Endodermal cell (in vitro differentiated cells): ENCODE results near the gene KDM2B. TPM values are rescaled to one million over a fixed set of nuclear protein-coding genes. Genes with fewer than 3 reads are reported as not detected.

Experiments
- DNase-seq: peaks from one replicate; pipeline ENCODE4 v3.0.0-alpha.2; 2017
- H3K27ac ChIP-seq: 2 replicates; pipeline ENCODE4 v1.5.1; 2013; ENCODE audit warnings: mild to moderate bottlenecking, low read depth, low read length, moderate library complexity
- H3K27me3 ChIP-seq: 2 replicates; pipeline ENCODE4 v1.6.1; 2013; ENCODE audit warnings: mild to moderate bottlenecking, low read length, moderate library complexity; ENCODE audit not compliant: insufficient read depth, control insufficient read depth, poor library complexity, severe bottlenecking
- H3K36me3 ChIP-seq: 2 replicates; pipeline ENCODE4 v1.7.0; 2013; ENCODE audit warnings: mild to moderate bottlenecking, low read length, moderate library complexity; ENCODE audit not compliant: control insufficient read depth, insufficient read depth
- H3K4me1 ChIP-seq: one replicate; pipeline ENCODE4 v1.7.0; 2013; ENCODE audit warnings: low read length; ENCODE audit not compliant: control insufficient read depth, insufficient read depth
- H3K4me3 ChIP-seq: 2 replicates; pipeline ENCODE4 v1.5.1; 2013; ENCODE audit warnings: mild to moderate bottlenecking, low read length, moderate library complexity
- H3K9ac ChIP-seq: 2 replicates; pipeline ENCODE4 v1.6.1; 2013; ENCODE audit warnings: mild to moderate bottlenecking, low read length, moderate library complexity; ENCODE audit not compliant: poor library complexity, severe bottlenecking; ENCODE audit errors: extremely low read depth
- H3K9me3 ChIP-seq: 2 replicates; pipeline ENCODE4 v1.6.1; 2013; ENCODE audit warnings: mild to moderate bottlenecking, low read length, moderate library complexity; ENCODE audit not compliant: control insufficient read depth
- H3K27ac Mint-ChIP-seq: 2 replicates; pipeline ENCODE4 v1.8.0; 2020; ENCODE audit warnings: mixed read lengths
- H3K27me3 Mint-ChIP-seq: 2 replicates; pipeline ENCODE4 v1.8.0; 2021; ENCODE audit warnings: mild to moderate bottlenecking, mixed read lengths; ENCODE audit not compliant: insufficient read depth
- H3K36me3 Mint-ChIP-seq: 2 replicates; pipeline ENCODE4 v1.8.0; 2020; ENCODE audit warnings: low read depth, mixed read lengths
- H3K4me1 Mint-ChIP-seq: 2 replicates; pipeline ENCODE4 v1.8.0; 2020; ENCODE audit warnings: mixed read lengths
- H3K4me3 Mint-ChIP-seq: 2 replicates; pipeline ENCODE4 v1.8.0; 2020; ENCODE audit warnings: mild to moderate bottlenecking, moderate library complexity, mixed read lengths
- H3K9me3 Mint-ChIP-seq: 2 replicates; pipeline ENCODE4 v1.8.0; 2020; ENCODE audit warnings: mild to moderate bottlenecking, mixed read lengths
- CTCF ChIP-seq: fragments of 200-600 bp; sonication (generic); conservative IDR thresholded peaks from 2 replicates; pipeline ENCODE4 v1.5.0; 2021; ENCODE audit warnings: antibody characterized with exemption, mild to moderate bottlenecking
- WGBS, 2 experiments: methylation state at CpG; one replicate each; pipeline versions ENCODE4 v1.1.5 to v1.1.7; 2013; ENCODE audit warnings: missing lambda C conversion rate in 2 of 2, mixed read lengths in 1 of 2; ENCODE audit not compliant: insufficient coverage in 1 of 2, insufficient read length in 1 of 2; 5-methylcytosine and 5-hydroxymethylcytosine counted together
- total RNA-seq, 2 donors: library from RNA; stranded (reverse); fragmentation: NEBNext Ultra II Directional in 1 of 2; extraction: Animal tissue kit (Norgen Biotek cat#: 25700) in 1 of 2; gene quantifications; 2 replicates in 1 of 2; 3 replicates in 1 of 2; pipeline ENCODE4 v1.2.1, GENCODE V29; 2021

The KDM2B gene
- total RNA-seq, 2 donors from 2014 or later, result 103 to 125 TPM

- Mint-ChIP-seq H3K36me3 (peaks cover 52% of the 10 kb centered on the region), H3K27ac (no peak overlapping the region), H3K4me1 (peaks cover 18% of the 10 kb centered on the region), H3K4me3 (no peak overlapping the region), H3K9me3 (no peaks in the 10 kb centered on the region), H3K27me3 (no peaks in the 10 kb centered on the region)
- no peak overlapping the region for H3K27ac ChIP-seq
- H3K9me3 ChIP-seq, result no peaks in the 10 kb centered on the region
- H3K9ac ChIP-seq, result no peak overlapping the region
- TF ChIP-seq CTCF, result no peak
- no peak for DNase-seq
- H3K36me3 ChIP-seq, result peaks cover 61% of the 10 kb centered on the region
- no peak overlapping the region for H3K4me3 ChIP-seq
- H3K27me3 ChIP-seq, result no peaks in the 10 kb centered on the region
- WGBS, 2 experiments, result 100% methylated on average over 1 of the region's 1 CpG; no CpG with 5 or more reads in 1 of the 2 experiments
- no peaks in the 10 kb centered on the region for H3K4me1 ChIP-seq
Observed at GRCh38 chr12:121404734-121405133, 176.1 kb downstream of the KDM2B start.

GRCh38 chr12:121403721-121404120 lies 177.1 kb downstream of the KDM2B start:
- H3K27ac ChIP-seq, result no peak overlapping the region
- Mint-ChIP-seq H3K36me3 (peaks cover 43% of the 10 kb centered on the region), H3K9me3 (no peaks in the 10 kb centered on the region), H3K4me3 (no peak overlapping the region), H3K4me1 (peaks cover 18% of the 10 kb centered on the region), H3K27ac (no peak overlapping the region), H3K27me3 (no peaks in the 10 kb centered on the region)
- H3K9ac ChIP-seq, result no peak overlapping the region
- H3K4me3 ChIP-seq, result no peak overlapping the region
- DNase-seq, result no peak
- H3K4me1 ChIP-seq, result no peaks in the 10 kb centered on the region
- no peaks in the 10 kb centered on the region for H3K9me3 ChIP-seq
- no peaks in the 10 kb centered on the region for H3K27me3 ChIP-seq
- H3K36me3 ChIP-seq, result peaks cover 57% of the 10 kb centered on the region
- WGBS, 2 experiments, result 95 to 100% methylated on average over 3 to 4 of the region's 5 CpGs
- no peak for TF ChIP-seq CTCF

GRCh38 chr12:121400332-121401139 lies 180.3 kb downstream of the KDM2B start:
- Histone ChIP-seq H3K36me3 (peaks cover 29% of the 10 kb centered on the region), H3K9me3 (no peaks in the 10 kb centered on the region), H3K4me1 (no peaks in the 10 kb centered on the region), H3K27me3 (no peaks in the 10 kb centered on the region), H3K27ac (peak overlapping the region; percentile 78), H3K4me3 (peak overlapping the region; percentile 89), H3K9ac (peak overlapping the region; percentile 85)
- Mint-ChIP-seq H3K27me3 (no peaks in the 10 kb centered on the region), H3K27ac (peak overlapping the region; percentile 99), H3K9me3 (no peaks in the 10 kb centered on the region), H3K4me3 (peak overlapping the region; percentile 85), H3K36me3 (peaks cover 22% of the 10 kb centered on the region), H3K4me1 (peaks cover 18% of the 10 kb centered on the region)
- WGBS, 2 experiments, result 1 to 2% methylated on average over 20 to 48 of the region's 48 CpGs
- DNase-seq, result peak; percentile 87
- no peak for TF ChIP-seq CTCF
